Keratinocyte (primary cell): ENCODE results near the gene USH1C.

ENCODE experiments used
- CTCF ChIP-seq, 3 experiments: IDR thresholded peaks in 1 of 3; conservative IDR thresholded peaks in 1 of 3; optimal IDR thresholded peaks in 1 of 3; 2 replicates in 2 of 3; 3 replicates in 1 of 3; pipeline versions ENCODE3 to v1.5.1; 2011; ENCODE audit warnings: low read length in 3 of 3, mild to moderate bottlenecking in 3 of 3, moderate library complexity in 2 of 3, control low read depth in 1 of 3, inconsistent platforms in 1 of 3; ENCODE audit not compliant: insufficient read depth in 2 of 3; ENCODE audit errors: extremely low read depth in 1 of 3
- EZH2 ChIP-seq: IDR thresholded peaks from one replicate; pipeline ENCODE4 v1.6.1; 2012; ENCODE audit warnings: inconsistent platforms, mild to moderate bottlenecking, low read length, moderate library complexity

DNA sequence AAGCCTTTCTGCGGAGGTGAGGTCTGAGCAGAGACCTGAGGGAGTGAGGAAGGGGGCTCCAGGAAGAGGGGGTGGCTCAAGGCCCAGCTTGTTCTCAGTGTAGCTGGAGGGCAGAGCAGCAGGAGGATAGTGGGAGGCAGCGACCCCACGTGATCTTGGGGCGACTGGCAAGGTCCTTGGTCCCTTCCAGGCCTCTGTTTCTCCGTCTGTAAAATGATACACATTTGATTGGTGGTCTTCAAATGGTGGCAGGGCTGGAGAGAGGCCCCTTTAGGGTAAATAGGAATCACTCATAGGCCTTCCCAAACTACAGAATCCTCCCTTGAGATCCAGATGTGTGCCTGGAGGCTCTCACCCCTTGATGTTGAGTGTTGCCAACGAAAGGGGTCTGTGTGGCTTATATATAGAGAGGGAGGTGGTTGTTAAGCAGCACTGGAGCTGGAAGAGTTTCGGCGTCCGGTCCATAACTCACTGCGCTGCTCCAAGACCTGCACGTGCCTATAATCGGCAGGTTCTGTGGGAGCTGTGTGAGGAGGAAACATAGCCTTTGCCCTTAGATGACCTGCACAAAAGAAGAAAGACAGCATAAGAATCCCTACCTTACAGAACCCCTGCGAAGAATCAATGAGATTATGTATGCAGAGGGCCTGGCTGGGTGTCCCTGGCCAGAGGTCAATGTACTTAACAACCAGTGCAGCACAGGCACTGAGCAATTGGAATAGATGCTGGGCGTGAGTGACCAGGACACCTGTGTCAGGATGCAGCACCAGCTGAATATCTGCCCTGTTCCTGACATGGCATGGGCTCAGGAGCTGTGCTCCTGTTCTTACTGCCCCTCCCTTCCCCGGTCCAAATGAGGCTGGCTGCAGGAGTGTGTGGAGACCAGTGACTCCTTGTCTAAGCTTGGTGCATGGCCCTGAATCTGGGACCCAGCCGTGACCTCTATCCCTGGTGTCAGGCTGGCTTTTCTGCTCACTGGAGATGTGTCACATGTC lies 31.5 kb upstream of the USH1C start:
- TF ChIP-seq CTCF (optimal IDR thresholded peaks at IDR 0.05 in 1 of 3, IDR thresholded peaks at IDR 0.05 in 1 of 3, conservative IDR thresholded peaks at IDR 0.05 in 1 of 3; ENCODE audit: extremely low read depth in 1 of 3, insufficient read depth in 2 of 3, low read length in 3 of 3): no peak
- TF ChIP-seq EZH2: no peak
